ENCODE data around the gene FHIT.

GRCh38 chr3:60501314-60501713, 749.9 kb downstream of the FHIT start:
- TF ChIP-seq CTCF (IDR thresholded peaks at IDR 0.05; ENCODE audit: low read depth, low read length, poor library complexity, severe bottlenecking) (no peak), EZH2phosphoT487 (IDR thresholded peaks at IDR 0.05; ENCODE audit: borderline replicate concordance, low read length) (no peak)
